ENCODE measurements around the gene MACROD2. TPM values are rescaled to one million over a fixed set of nuclear protein-coding genes. Genes with fewer than 3 reads are reported as not detected.

The MACROD2 gene
- total RNA-seq, 1 donor from 2014 or later, result 3.5 TPM

GRCh38 chr20:14597206-14597715 lies 601.9 kb downstream of the MACROD2 start:
- intact Hi-C loops (cut with DNase I), result no loop called here
- H3K4me1 ChIP-seq, result no peaks in the 10 kb centered on the region
- H3K4me3 ChIP-seq, result no peak overlapping the region
- no peaks in the 10 kb centered on the region for H3K27me3 ChIP-seq
- no peak for DNase-seq (ENCODE audit: low spot score in 2 of 2)
- TF ChIP-seq CTCF (IDR thresholded peaks at IDR 0.05), result no peak
- no peaks in the 10 kb centered on the region for H3K9me3 ChIP-seq
- no peaks in the 10 kb centered on the region for H3K36me3 ChIP-seq
- no peak overlapping the region for H3K27ac ChIP-seq

DNA sequence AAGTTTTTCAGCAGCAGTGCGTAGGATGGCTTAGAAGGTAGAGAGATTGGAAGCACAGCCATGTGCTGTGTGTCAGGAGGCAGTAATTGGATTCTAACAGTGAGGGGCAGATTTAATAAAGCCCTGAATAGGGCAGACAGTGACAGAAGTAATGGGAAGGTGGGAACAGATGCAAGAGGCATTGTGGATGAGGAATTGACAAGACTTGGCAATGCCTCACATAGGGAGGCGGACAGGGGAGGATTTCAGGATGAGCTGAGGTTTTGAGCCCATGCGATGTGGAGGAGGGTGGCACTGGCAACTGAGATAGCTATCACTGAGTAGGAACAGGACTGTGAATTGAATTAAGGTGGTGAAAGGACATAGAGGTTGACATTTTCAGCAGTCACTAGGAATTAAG lies 604.3 kb downstream of the MACROD2 start:
- no peaks in the 10 kb centered on the region for H3K27me3 ChIP-seq
- no peaks in the 10 kb centered on the region for H3K4me1 ChIP-seq
- TF ChIP-seq CTCF (IDR thresholded peaks at IDR 0.05), result no peak
- no peaks in the 10 kb centered on the region for H3K9me3 ChIP-seq
- no peaks in the 10 kb centered on the region for H3K36me3 ChIP-seq
- DNase-seq (ENCODE audit: low spot score in 2 of 2), result no peak
- intact Hi-C loops (cut with DNase I), result no loop called here
- H3K4me3 ChIP-seq, result no peak overlapping the region
- H3K27ac ChIP-seq, result no peak overlapping the region

- Histone ChIP-seq H3K27ac (no peak overlapping the region), H3K9me3 (no peaks in the 10 kb centered on the region), H3K27me3 (no peaks in the 10 kb centered on the region), H3K4me1 (no peaks in the 10 kb centered on the region), H3K36me3 (no peaks in the 10 kb centered on the region), H3K4me3 (no peak overlapping the region)
- no peak for DNase-seq (ENCODE audit: low spot score in 2 of 2)
- intact Hi-C loops (cut with DNase I), result no loop called here
- no peak for TF ChIP-seq CTCF (IDR thresholded peaks at IDR 0.05)
Observed at GRCh38 chr20:14600527-14600926, 605.2 kb downstream of the MACROD2 start.

DNA sequence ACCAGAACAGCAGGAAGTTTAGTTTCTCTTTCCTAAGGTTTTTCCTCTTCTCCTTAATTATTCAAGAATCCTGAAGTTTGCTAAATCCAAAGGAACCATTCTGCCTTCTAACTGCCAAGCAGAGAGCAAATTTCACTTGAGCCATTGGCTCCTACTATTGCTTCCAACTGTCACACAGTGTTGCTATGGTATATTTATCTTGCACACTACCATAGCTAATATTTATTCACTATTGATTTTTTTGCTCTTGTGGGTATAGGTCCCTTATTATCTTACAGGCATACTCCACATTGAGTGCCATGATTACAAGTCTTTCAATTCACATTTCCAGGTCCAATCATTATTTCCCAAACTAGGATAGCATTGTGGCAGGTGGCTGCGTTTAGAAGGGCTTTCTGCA lies 608.8 kb downstream of the MACROD2 start:
- no peak overlapping the region for H3K27ac ChIP-seq
- H3K4me3 ChIP-seq, result no peak overlapping the region
- H3K27me3 ChIP-seq, result no peaks in the 10 kb centered on the region
- intact Hi-C loops (cut with DNase I), result no loop called here
- DNase-seq (ENCODE audit: low spot score in 2 of 2), result no peak
- no peaks in the 10 kb centered on the region for H3K4me1 ChIP-seq
- H3K36me3 ChIP-seq, result no peaks in the 10 kb centered on the region
- TF ChIP-seq CTCF (IDR thresholded peaks at IDR 0.05), result no peak
- H3K9me3 ChIP-seq, result no peaks in the 10 kb centered on the region

GRCh38 chr20:14609328-14610221 lies 614.3 kb downstream of the MACROD2 start:
- no peak for DNase-seq (ENCODE audit: low spot score in 2 of 2)
- no peak for TF ChIP-seq CTCF (IDR thresholded peaks at IDR 0.05)
- Histone ChIP-seq H3K27me3 (no peaks in the 10 kb centered on the region), H3K9me3 (no peaks in the 10 kb centered on the region), H3K4me3 (no peak overlapping the region), H3K36me3 (no peaks in the 10 kb centered on the region), H3K27ac (no peak overlapping the region), H3K4me1 (no peaks in the 10 kb centered on the region)
- intact Hi-C loops (cut with DNase I), result no loop called here
